Brain microvascular endothelial cell (primary cell): Measurements from ENCODE around the gene ACKR3.

ENCODE experiments used
- DNase-seq: peaks from one replicate; pipeline ENCODE4 v3.0.0-alpha.2; 2020
- H3K27ac ChIP-seq: fragments of 250-450 bp; sonication (Bioruptor Pico); 2 replicates; pipeline ENCODE4 v1.5.1; 2020; ENCODE audit warnings: mild to moderate bottlenecking, moderate library complexity
- H3K27me3 ChIP-seq: fragments of 250-450 bp; sonication (Bioruptor Pico); replicated peaks from 2 replicates; pipeline ENCODE4 v1.5.1; 2020; ENCODE audit warnings: mild to moderate bottlenecking
- H3K36me3 ChIP-seq: fragments of 250-450 bp; sonication (Bioruptor Pico); replicated peaks from 2 replicates; pipeline ENCODE4 v1.5.1; 2020; ENCODE audit warnings: mild to moderate bottlenecking
- H3K4me3 ChIP-seq: 2 replicates; pipeline ENCODE4 v1.5.1; 2011; ENCODE audit warnings: low read depth, mild to moderate bottlenecking, control low read depth, low read length, moderate library complexity
- CTCF ChIP-seq: IDR thresholded peaks from 2 replicates; pipeline ENCODE4 v1.5.1; 2011; ENCODE audit warnings: low read depth, mild to moderate bottlenecking, moderate library complexity, low read length, control low read depth, inconsistent platforms; ENCODE audit errors: missing control alignments
- in situ Hi-C: cut with HindIII; loops from 2 replicates; pipeline ENCODE4 v1.10.0; 2017; ENCODE audit warnings: low sequenced_read_pairs, low pct_ligation_motif_present

The ACKR3 gene

DNA sequence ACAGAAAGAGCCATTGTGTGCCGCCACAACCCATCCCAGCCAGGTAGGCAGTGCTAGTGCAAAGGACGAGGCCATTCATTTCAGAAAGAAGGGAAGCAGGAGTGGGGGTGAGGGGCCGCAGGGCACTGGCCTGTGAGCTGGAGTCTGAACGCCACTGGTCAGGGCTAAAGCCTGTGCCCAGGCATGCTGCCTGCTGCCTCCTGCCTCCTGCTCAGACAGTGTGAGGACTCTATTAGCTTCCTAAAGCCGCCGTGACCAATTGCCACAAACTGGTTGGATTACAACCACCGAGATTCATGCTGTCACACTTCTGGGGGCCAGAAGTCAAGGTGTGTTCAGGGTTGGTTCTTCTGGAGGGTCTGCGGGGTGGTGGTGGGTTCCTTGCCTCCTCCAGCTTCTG lies 21.2 kb downstream of the ACKR3 start:
- in situ Hi-C loops = no loop called here
- no peaks in the 10 kb centered on the region for H3K27me3 ChIP-seq
- H3K27ac ChIP-seq = no peak overlapping the region
- no peaks in the 10 kb centered on the region for H3K36me3 ChIP-seq
- H3K4me3 ChIP-seq = no peak overlapping the region
- no peak for TF ChIP-seq CTCF
- DNase-seq = no peak

- DNase-seq = no peak
- TF ChIP-seq CTCF = no peak
- H3K4me3 ChIP-seq = no peak overlapping the region
- H3K36me3 ChIP-seq = no peaks in the 10 kb centered on the region
- in situ Hi-C loops = no loop called here
- no peak overlapping the region for H3K27ac ChIP-seq
- H3K27me3 ChIP-seq = no peaks in the 10 kb centered on the region
Measured at GRCh38 chr2:236592821-236593220, 23.2 kb downstream of the ACKR3 start.

- in situ Hi-C loops = no loop called here
- no peak overlapping the region for H3K4me3 ChIP-seq
- H3K27ac ChIP-seq = no peak overlapping the region
- no peaks in the 10 kb centered on the region for H3K36me3 ChIP-seq
- no peaks in the 10 kb centered on the region for H3K27me3 ChIP-seq
- TF ChIP-seq CTCF = no peak
- no peak for DNase-seq
Measured at GRCh38 chr2:236593531-236593930, 23.9 kb downstream of the ACKR3 start.

GRCh38 chr2:236593956-236594355 lies 24.3 kb downstream of the ACKR3 start:
- no peak for TF ChIP-seq CTCF
- no peaks in the 10 kb centered on the region for H3K27me3 ChIP-seq
- no peak overlapping the region for H3K4me3 ChIP-seq
- in situ Hi-C loops = no loop called here
- DNase-seq = no peak
- H3K27ac ChIP-seq = no peak overlapping the region
- H3K36me3 ChIP-seq = no peaks in the 10 kb centered on the region

DNA sequence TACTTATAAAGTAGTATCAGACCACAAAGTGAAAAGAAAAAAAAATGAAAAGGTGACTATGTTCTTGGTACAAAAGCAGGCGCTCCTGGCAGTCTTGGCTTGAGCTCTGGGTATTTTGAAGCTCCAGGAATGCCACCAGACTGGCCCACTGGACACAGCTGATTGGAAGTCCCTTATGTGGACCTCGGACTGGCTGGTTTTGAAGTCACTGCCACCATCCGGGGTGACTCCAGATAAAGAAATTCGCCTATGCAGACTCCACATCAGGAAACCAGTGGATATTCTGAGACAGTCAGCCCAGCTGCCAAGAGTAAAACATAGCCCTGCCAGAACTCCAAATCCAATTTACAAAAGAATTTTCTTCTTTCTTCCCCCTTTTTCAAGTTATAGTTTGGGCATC lies 28.0 kb downstream of the ACKR3 start:
- no peak overlapping the region for H3K27ac ChIP-seq
- no peaks in the 10 kb centered on the region for H3K27me3 ChIP-seq
- no peaks in the 10 kb centered on the region for H3K36me3 ChIP-seq
- no peak overlapping the region for H3K4me3 ChIP-seq
- no peak for TF ChIP-seq CTCF
- DNase-seq = no peak
- in situ Hi-C loops = no loop called here

GRCh38 chr2:236599059-236599458 lies 29.4 kb downstream of the ACKR3 start:
- Histone ChIP-seq H3K36me3 (no peaks in the 10 kb centered on the region), H3K27ac (no peak overlapping the region), H3K4me3 (no peak overlapping the region), H3K27me3 (no peaks in the 10 kb centered on the region)
- no peak for DNase-seq
- in situ Hi-C loops = no loop called here
- TF ChIP-seq CTCF = no peak
